Breast epithelium (tissue), 4 donors: ENCODE measurements around the gene CD53. TPM values are rescaled to one million over a fixed set of nuclear protein-coding genes. Genes with fewer than 3 reads are reported as not detected.

ENCODE experiments used
- DNase-seq, 2 donors: peaks; one replicate each; pipeline ENCODE4 v3.0.0-alpha.2; 2019; ENCODE audit warnings: low spot score in 2 of 2
- H3K27ac ChIP-seq, 2 donors: fragments of 200-600 bp; sonication (generic) in 1 of 2; one replicate each; pipeline ENCODE4 v1.5.1; 2016 to 2019; ENCODE audit warnings: mild to moderate bottlenecking in 1 of 2
- H3K27me3 ChIP-seq, 2 donors: fragments of 200-600 bp; sonication (generic) in 1 of 2; one replicate each; pipeline versions ENCODE4 v1.5.1 to v1.6.0; 2017 to 2019; ENCODE audit warnings: control low read depth in 1 of 2, mild to moderate bottlenecking in 1 of 2
- H3K36me3 ChIP-seq: fragments of 200-600 bp; one replicate; pipeline ENCODE4 v1.5.1; 2019
- H3K4me1 ChIP-seq, 2 donors: fragments of 200-600 bp; sonication (generic); one replicate each; pipeline ENCODE4 v1.5.1; 2016 to 2019; ENCODE audit warnings: control low read depth in 1 of 2
- H3K4me3 ChIP-seq, 3 donors: fragments of 200-600 bp; sonication (generic); 1 replicate in 2 of 3; 2 replicates in 1 of 3; pipeline ENCODE4 v1.5.1; 2016 to 2019; ENCODE audit warnings: mild to moderate bottlenecking in 3 of 3, moderate library complexity in 2 of 3
- H3K9me3 ChIP-seq, 2 donors: fragments of 200-600 bp; sonication (generic) in 1 of 2; one replicate each; pipeline ENCODE4 v1.5.1; 2016 to 2019; ENCODE audit warnings: control low read depth in 1 of 2
- POLR2A ChIP-seq: fragments of 450-650 bp; IDR thresholded peaks from one replicate; pipeline ENCODE4 v1.6.1; 2016; ENCODE audit warnings: antibody characterized with exemption, mild to moderate bottlenecking, moderate library complexity
- POLR2AphosphoS5 ChIP-seq, 3 donors: sonication (generic); formaldehyde crosslinking; IDR thresholded peaks; one replicate each; pipeline ENCODE4 v1.6.1; 2017; ENCODE audit warnings: antibody characterized with exemption in 3 of 3
- intact Hi-C: fragments of 100-400 bp; cut with DNase I; formaldehyde crosslinking; loops from one replicate; pipeline ENCODE4 v1.15.1; 2023; ENCODE audit warnings: low total_unique reads
- total RNA-seq, 3 donors: library from RNA; depleted of rRNA; stranded (reverse); fragments of >200 nt; gene quantifications; one replicate each; pipeline ENCODE4 v1.1.0, GENCODE V29; 2016
- TF ChIP-seq, protein P1 (sequence below), 3 donors: fragments of 450-650 bp; IDR thresholded peaks; one replicate each; pipeline ENCODE4 v1.5.1; 2016 to 2017; ENCODE audit warnings: antibody characterized with exemption in 3 of 3, mild to moderate bottlenecking in 3 of 3, moderate library complexity in 3 of 3

CD53 gene
- total RNA-seq, 3 donors from 2014 or later, result 36.1 to 72.6 (median 50.2) TPM

DNA sequence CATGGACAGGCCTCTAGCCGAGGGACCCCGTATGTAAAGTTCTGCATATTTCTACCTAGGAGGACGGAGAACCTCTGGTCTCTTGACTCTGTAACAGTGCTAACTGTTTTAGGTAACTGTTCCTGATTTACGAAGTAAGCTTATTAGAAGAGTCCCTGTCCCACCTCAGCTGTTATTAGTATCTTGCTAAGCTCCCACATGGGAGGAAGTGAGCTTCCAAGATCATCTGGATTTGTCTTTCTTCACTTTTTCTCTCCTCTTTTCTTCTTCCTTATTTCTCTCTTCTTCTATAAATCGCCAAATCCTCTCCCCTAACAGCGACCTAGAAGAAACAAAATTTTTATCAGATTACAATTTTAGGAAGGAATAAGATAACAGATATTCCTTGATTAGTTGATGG, 4.4 kb downstream of the CD53 start:
- Histone ChIP-seq H3K27ac (no peak overlapping the region), H3K36me3 (no peaks in the 10 kb centered on the region), H3K27me3 (no peaks in the 10 kb centered on the region), H3K4me3 (no peak overlapping the region), H3K9me3 (no peaks in the 10 kb centered on the region), H3K4me1 (no peaks in the 10 kb centered on the region)
- no peak for TF ChIP-seq POLR2A
- TF ChIP-seq, protein P1, sequence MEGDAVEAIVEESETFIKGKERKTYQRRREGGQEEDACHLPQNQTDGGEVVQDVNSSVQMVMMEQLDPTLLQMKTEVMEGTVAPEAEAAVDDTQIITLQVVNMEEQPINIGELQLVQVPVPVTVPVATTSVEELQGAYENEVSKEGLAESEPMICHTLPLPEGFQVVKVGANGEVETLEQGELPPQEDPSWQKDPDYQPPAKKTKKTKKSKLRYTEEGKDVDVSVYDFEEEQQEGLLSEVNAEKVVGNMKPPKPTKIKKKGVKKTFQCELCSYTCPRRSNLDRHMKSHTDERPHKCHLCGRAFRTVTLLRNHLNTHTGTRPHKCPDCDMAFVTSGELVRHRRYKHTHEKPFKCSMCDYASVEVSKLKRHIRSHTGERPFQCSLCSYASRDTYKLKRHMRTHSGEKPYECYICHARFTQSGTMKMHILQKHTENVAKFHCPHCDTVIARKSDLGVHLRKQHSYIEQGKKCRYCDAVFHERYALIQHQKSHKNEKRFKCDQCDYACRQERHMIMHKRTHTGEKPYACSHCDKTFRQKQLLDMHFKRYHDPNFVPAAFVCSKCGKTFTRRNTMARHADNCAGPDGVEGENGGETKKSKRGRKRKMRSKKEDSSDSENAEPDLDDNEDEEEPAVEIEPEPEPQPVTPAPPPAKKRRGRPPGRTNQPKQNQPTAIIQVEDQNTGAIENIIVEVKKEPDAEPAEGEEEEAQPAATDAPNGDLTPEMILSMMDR (IDR thresholded peaks at IDR 0.05), result no peak
- no peak for TF ChIP-seq POLR2AphosphoS5 (IDR thresholded peaks at IDR 0.05)
- no peak for DNase-seq
- intact Hi-C loops, result no loop called here

DNA sequence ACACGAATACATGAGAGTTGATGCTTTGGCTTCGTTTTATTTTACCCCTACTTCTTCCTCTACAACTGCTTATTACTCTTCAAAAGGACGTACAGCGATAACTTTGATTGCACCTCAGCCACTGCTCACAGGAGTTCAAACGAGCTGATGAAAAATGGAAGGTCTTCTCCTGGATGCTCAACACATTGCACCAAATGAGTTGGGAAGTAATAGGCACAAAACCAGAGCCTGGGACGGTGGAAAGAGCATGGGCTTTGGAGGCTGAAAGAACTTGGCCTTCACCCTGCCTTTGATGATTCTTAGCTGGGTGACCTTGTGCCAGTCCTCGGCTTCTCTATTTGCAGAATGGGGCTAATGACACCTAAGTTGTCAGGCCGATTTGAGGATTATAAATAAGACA, 4.8 kb downstream of the CD53 start:
- Histone ChIP-seq H3K4me3 (no peak overlapping the region), H3K9me3 (no peaks in the 10 kb centered on the region), H3K36me3 (no peaks in the 10 kb centered on the region), H3K27ac (no peak overlapping the region), H3K27me3 (no peaks in the 10 kb centered on the region), H3K4me1 (no peaks in the 10 kb centered on the region)
- intact Hi-C loops, result no loop called here
- TF ChIP-seq POLR2A (no peak), POLR2AphosphoS5 (IDR thresholded peaks at IDR 0.05) (no peak)
- TF ChIP-seq, protein P1 (IDR thresholded peaks at IDR 0.05), result no peak
- DNase-seq, result no peak

DNA sequence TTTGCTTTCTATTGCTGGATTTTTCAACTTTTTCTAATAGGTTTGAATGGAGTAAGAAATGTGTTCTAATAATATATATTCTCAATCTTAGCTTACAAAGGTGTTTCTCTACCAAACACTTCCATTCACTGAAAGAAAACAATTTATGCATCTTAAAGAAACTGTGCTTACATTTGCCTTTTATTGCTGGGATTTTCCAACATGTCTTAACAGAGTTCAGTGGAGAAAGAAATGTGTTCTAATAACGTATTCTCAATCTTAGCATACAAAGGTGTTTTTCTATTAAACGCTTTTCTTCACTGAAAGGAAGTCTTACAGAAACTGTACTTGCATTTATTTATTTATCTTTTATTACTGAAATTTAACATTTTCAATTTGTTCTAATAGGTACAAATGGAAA, 5.6 kb downstream of the CD53 start:
- no peaks in the 10 kb centered on the region for H3K4me1 ChIP-seq
- intact Hi-C loops, result no loop called here
- H3K36me3 ChIP-seq, result no peaks in the 10 kb centered on the region
- no peak for TF ChIP-seq POLR2A
- no peak for TF ChIP-seq POLR2AphosphoS5 (IDR thresholded peaks at IDR 0.05)
- TF ChIP-seq, protein P1 (IDR thresholded peaks at IDR 0.05), result no peak
- no peak for DNase-seq
- no peak overlapping the region for H3K4me3 ChIP-seq
- no peaks in the 10 kb centered on the region for H3K27me3 ChIP-seq
- no peak overlapping the region for H3K27ac ChIP-seq
- no peaks in the 10 kb centered on the region for H3K9me3 ChIP-seq

DNA sequence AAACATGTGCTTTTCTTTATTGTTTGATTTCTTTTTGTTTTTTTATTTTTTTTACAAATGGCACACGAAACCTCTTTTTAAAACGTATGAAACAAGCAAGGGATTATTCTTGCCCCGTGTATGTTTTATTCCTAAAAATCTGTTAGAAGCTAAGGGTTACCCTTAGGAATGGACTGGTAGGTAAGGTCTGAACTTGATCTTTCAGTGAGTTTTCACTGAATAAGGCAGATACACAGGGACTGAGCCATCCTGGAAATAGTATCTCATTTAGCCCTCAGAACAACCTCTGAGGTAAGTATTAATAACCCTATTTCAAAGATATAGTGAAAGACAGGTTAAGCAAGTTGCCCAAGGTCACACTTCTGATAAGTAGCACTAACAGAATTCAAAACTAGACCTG, 6.0 kb downstream of the CD53 start:
- H3K4me1 ChIP-seq, result no peaks in the 10 kb centered on the region
- H3K27me3 ChIP-seq, result no peaks in the 10 kb centered on the region
- no peaks in the 10 kb centered on the region for H3K9me3 ChIP-seq
- intact Hi-C loops, result no loop called here
- no peaks in the 10 kb centered on the region for H3K36me3 ChIP-seq
- no peak for DNase-seq
- no peak overlapping the region for H3K4me3 ChIP-seq
- TF ChIP-seq, protein P1 (IDR thresholded peaks at IDR 0.05), result no peak
- TF ChIP-seq POLR2A, result no peak
- TF ChIP-seq POLR2AphosphoS5 (IDR thresholded peaks at IDR 0.05), result no peak
- no peak overlapping the region for H3K27ac ChIP-seq

DNA sequence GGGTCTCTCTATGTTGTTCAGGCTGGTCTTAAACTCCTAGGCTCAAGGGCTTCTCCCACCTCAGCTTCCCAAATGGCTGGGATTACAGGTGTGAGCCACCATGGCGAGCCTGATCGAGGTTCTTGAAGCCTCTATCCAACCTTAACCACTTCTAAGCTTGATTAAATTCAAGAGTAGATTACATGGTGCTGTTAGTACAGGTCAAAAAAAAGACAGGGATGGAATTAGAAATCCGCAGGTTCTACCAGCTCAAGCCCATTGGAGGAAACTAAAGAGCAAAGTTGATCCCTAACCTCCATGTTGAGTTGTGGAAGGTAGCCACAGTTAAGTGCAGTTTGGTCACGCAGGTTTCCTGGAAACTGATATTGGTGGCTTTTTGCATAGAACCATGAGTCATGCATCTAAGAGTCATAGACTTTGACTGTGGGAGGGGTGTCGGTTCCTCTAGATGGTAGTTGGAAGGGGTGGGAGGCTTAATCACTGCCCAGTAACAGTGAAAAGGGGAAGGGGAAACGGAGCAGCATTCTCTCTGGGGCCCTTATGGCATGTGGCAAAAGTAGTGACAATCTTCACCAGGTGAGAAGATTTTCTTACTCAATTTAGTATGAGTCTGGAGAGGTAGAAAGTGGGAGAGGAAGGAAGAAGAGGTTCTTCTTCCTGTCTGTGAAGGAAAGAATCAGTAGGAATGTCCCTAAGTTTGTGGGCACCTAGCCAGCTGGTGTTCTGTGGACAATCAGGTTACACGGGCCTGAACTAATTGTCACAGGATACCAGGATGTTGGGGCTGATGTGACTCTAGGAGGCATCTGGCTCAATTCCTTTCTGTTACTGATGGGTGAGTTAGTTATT, 7.0 kb downstream of the CD53 start:
- DNase-seq, result no peak
- no peaks in the 10 kb centered on the region for H3K4me1 ChIP-seq
- no peak overlapping the region for H3K27ac ChIP-seq
- no peaks in the 10 kb centered on the region for H3K27me3 ChIP-seq
- intact Hi-C loops, result no loop called here
- no peaks in the 10 kb centered on the region for H3K36me3 ChIP-seq
- H3K9me3 ChIP-seq, result no peaks in the 10 kb centered on the region
- TF ChIP-seq, protein P1 (IDR thresholded peaks at IDR 0.05), result no peak
- no peak for TF ChIP-seq POLR2A
- no peak for TF ChIP-seq POLR2AphosphoS5 (IDR thresholded peaks at IDR 0.05)
- H3K4me3 ChIP-seq, result no peak overlapping the region
